CD14-positive monocyte (primary cell): Measurements from ENCODE around the gene SSBP2. TPM values are rescaled to one million over a fixed set of nuclear protein-coding genes. Genes with fewer than 3 reads are reported as not detected.

Experiments used
- DNase-seq, 3 donors: peaks; one replicate each; pipeline ENCODE4 v3.0.0-alpha.2; 2011 to 2022
- H2AFZ ChIP-seq: 2 replicates; pipeline ENCODE4 v1.6.0; 2012; ENCODE audit warnings: mild to moderate bottlenecking, low read depth, low read length, inconsistent platforms; ENCODE audit not compliant: insufficient read depth, poor library complexity, severe bottlenecking
- H3K27ac ChIP-seq, 2 donors: 1 replicate in 1 of 2; 2 replicates in 1 of 2; pipeline ENCODE4 v1.5.1; 2012 to 2013; ENCODE audit warnings: low read length in 2 of 2, control low read depth in 1 of 2, inconsistent platforms in 1 of 2, low read depth in 1 of 2, mild to moderate bottlenecking in 1 of 2
- H3K27me3 ChIP-seq, 2 donors: one replicate each; pipeline versions ENCODE4 v1.6.0 to v1.6.1; 2011 to 2013; ENCODE audit warnings: low read length in 2 of 2; ENCODE audit not compliant: control insufficient read depth in 2 of 2, insufficient read depth in 2 of 2
- H3K36me3 ChIP-seq, 2 donors: replicated peaks in 1 of 2; 1 replicate in 1 of 2; 2 replicates in 1 of 2; pipeline versions ENCODE4 v1.5.1 to v1.6.1; 2012 to 2013; ENCODE audit warnings: low read length in 2 of 2, control low read depth in 1 of 2, inconsistent platforms in 1 of 2, mild to moderate bottlenecking in 1 of 2; ENCODE audit not compliant: insufficient read depth in 2 of 2, control insufficient read depth in 1 of 2
- H3K4me1 ChIP-seq, 2 donors: 1 replicate in 1 of 2; 2 replicates in 1 of 2; pipeline versions ENCODE4 v1.5.1 to v1.6.1; 2012 to 2013; ENCODE audit warnings: low read length in 2 of 2, control low read depth in 1 of 2, inconsistent platforms in 1 of 2, mild to moderate bottlenecking in 1 of 2, moderate library complexity in 1 of 2; ENCODE audit not compliant: insufficient read depth in 2 of 2, control insufficient read depth in 1 of 2
- H3K4me2 ChIP-seq: replicated peaks from 2 replicates; pipeline ENCODE3; 2012; ENCODE audit warnings: low read length, moderate library complexity, mild to moderate bottlenecking; ENCODE audit not compliant: poor library complexity, severe bottlenecking; ENCODE audit errors: extremely low read depth
- H3K4me3 ChIP-seq, 3 experiments: fragments of 200-600 bp in 1 of 3; sonication (generic) in 1 of 3; replicated peaks in 1 of 3; 1 replicate in 2 of 3; 2 replicates in 1 of 3; pipeline ENCODE4 v1.5.1; 2011 to 2013; ENCODE audit warnings: low read length in 3 of 3, mild to moderate bottlenecking in 3 of 3, control low read depth in 2 of 3, low read depth in 2 of 3, inconsistent platforms in 1 of 3, moderate library complexity in 1 of 3
- H3K79me2 ChIP-seq: 2 replicates; pipeline ENCODE4 v1.6.0; 2012; ENCODE audit warnings: mild to moderate bottlenecking, control low read depth, inconsistent platforms, low read length, moderate library complexity; ENCODE audit not compliant: insufficient read depth
- H3K9ac ChIP-seq: 2 replicates; pipeline ENCODE4 v1.6.0; 2017; ENCODE audit warnings: low read length, mild to moderate bottlenecking; ENCODE audit not compliant: insufficient read depth, poor library complexity, severe bottlenecking
- H3K9me3 ChIP-seq, 2 donors: replicated peaks in 1 of 2; 1 replicate in 1 of 2; 2 replicates in 1 of 2; pipeline versions ENCODE4 v1.5.1 to v1.6.1; 2012 to 2013; ENCODE audit warnings: low read length in 2 of 2, control low read depth in 1 of 2; ENCODE audit not compliant: control insufficient read depth in 1 of 2, insufficient read depth in 1 of 2
- H4K20me1 ChIP-seq: 2 replicates; pipeline ENCODE4 v1.6.0; 2012; ENCODE audit warnings: mild to moderate bottlenecking, low read length, control low read depth, moderate library complexity; ENCODE audit not compliant: insufficient read depth
- H3K27ac Mint-ChIP-seq, 7 donors: one replicate each; pipeline ENCODE4 v1.8.0; 2020; ENCODE audit warnings: mild to moderate bottlenecking in 7 of 7, mixed read lengths in 7 of 7, moderate library complexity in 6 of 7, inconsistent platforms in 2 of 7
- H3K27me3 Mint-ChIP-seq, 3 donors: one replicate each; pipeline ENCODE4 v1.8.0; 2021 to 2022; ENCODE audit warnings: low read depth in 3 of 3, mild to moderate bottlenecking in 3 of 3, mixed read lengths in 3 of 3, moderate library complexity in 3 of 3, inconsistent platforms in 1 of 3
- H3K36me3 Mint-ChIP-seq, 2 donors: one replicate each; pipeline ENCODE4 v1.8.0; 2020; ENCODE audit warnings: mixed read lengths in 2 of 2, inconsistent platforms in 1 of 2, mild to moderate bottlenecking in 1 of 2
- H3K4me1 Mint-ChIP-seq: one replicate; pipeline ENCODE4 v1.8.0; 2020; ENCODE audit warnings: mild to moderate bottlenecking, mixed read lengths
- H3K4me3 Mint-ChIP-seq, 2 donors: one replicate each; pipeline ENCODE4 v1.8.0; 2020; ENCODE audit warnings: mild to moderate bottlenecking in 2 of 2, mixed read lengths in 2 of 2, moderate library complexity in 1 of 2
- H3K9me3 Mint-ChIP-seq, 7 donors: one replicate each; pipeline ENCODE4 v1.8.0; 2020 to 2022; ENCODE audit warnings: mixed read lengths in 7 of 7, mild to moderate bottlenecking in 6 of 7, moderate library complexity in 6 of 7, inconsistent platforms in 2 of 7
- WGBS: methylation state at CpG from one replicate; pipeline ENCODE4 v1.1.5; 2013; ENCODE audit warnings: missing lambda C conversion rate; ENCODE audit not compliant: insufficient coverage; 5-methylcytosine and 5-hydroxymethylcytosine counted together
- intact Hi-C, 2 donors: fragments of 100-400 bp; cut with micrococcal nuclease; formaldehyde crosslinking; loops; one replicate each; pipeline versions ENCODE4 v1.15.0 to v1.15.1; 2023
- polyA plus RNA-seq, 3 donors: library from polyadenylated mRNA; depleted of rRNA in 1 of 3; unstranded in 2 of 3; stranded (reverse) in 1 of 3; fragments of 300-500 nt in 2 of 3; fragments of >200 nt in 1 of 3; fragmentation: Illumina TruSeq in 2 of 3; gene quantifications; 1 replicate in 2 of 3; 2 replicates in 1 of 3; pipeline ENCODE4 v1.2.3, GENCODE V29; 2012 to 2021
- TF ChIP-seq, protein P1 (sequence below): fragments of 200-600 bp; IDR thresholded peaks from one replicate; pipeline ENCODE4 v1.8.0; 2022; ENCODE audit warnings: antibody characterized with exemption, mild to moderate bottlenecking

SSBP2 gene
- polyA plus RNA-seq, 3 donors, result 29.1 to 55.2 (median 53.4) TPM

DNA sequence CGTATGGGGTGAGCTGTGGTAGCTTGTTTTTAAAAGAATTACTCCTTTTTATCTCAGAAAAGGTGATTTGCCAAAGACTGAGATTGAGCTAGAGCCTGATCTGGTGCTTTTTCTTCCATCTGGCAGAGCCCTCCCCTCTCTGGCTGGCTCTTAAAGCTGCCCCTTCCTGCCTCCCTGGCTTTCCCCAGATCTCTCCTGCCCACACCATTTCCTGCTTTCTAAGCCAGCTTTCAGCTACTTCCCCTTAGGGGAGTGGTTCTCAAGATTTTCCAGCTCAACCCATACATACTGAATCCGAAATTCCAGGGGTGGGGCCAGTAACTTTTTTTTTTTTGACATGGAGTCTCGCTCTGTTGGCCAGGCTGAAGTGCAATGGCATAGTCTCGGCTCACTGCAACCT lies 352.2 kb downstream of the SSBP2 start:
- DNase-seq, result no peak
- H3K9me3 Mint-ChIP-seq, result peaks cover 4 to 15% (median 8%) of the 10 kb centered on the region in 7 donors
- no peak overlapping the region for H3K27ac ChIP-seq
- H3K4me3 ChIP-seq, result no peak overlapping the region
- H3K27me3 ChIP-seq, result peaks cover 24 to 36% of the 10 kb centered on the region in 2 donors
- H3K4me2 ChIP-seq, result no peak overlapping the region
- peaks cover 18 to 40% (median 24%) of the 10 kb centered on the region in 3 donors for H3K27me3 Mint-ChIP-seq
- H3K4me3 Mint-ChIP-seq, result no peak overlapping the region
- no peak overlapping the region for H3K27ac Mint-ChIP-seq
- H3K4me1 ChIP-seq, result peaks cover 5 to 6% of the 10 kb centered on the region in 2 donors
- peaks cover 14% of the 10 kb centered on the region for H3K4me1 Mint-ChIP-seq
- no peaks in the 10 kb centered on the region for H3K36me3 ChIP-seq
- intact Hi-C loops, result no loop called here
- H2AFZ ChIP-seq, result no peak overlapping the region
- peaks cover 0 to 3% of the 10 kb centered on the region in 2 donors for H3K36me3 Mint-ChIP-seq
- H4K20me1 ChIP-seq, result no peaks in the 10 kb centered on the region
- WGBS, result 100% methylated on average over 1 of the region's 4 CpGs
- TF ChIP-seq, protein P1, sequence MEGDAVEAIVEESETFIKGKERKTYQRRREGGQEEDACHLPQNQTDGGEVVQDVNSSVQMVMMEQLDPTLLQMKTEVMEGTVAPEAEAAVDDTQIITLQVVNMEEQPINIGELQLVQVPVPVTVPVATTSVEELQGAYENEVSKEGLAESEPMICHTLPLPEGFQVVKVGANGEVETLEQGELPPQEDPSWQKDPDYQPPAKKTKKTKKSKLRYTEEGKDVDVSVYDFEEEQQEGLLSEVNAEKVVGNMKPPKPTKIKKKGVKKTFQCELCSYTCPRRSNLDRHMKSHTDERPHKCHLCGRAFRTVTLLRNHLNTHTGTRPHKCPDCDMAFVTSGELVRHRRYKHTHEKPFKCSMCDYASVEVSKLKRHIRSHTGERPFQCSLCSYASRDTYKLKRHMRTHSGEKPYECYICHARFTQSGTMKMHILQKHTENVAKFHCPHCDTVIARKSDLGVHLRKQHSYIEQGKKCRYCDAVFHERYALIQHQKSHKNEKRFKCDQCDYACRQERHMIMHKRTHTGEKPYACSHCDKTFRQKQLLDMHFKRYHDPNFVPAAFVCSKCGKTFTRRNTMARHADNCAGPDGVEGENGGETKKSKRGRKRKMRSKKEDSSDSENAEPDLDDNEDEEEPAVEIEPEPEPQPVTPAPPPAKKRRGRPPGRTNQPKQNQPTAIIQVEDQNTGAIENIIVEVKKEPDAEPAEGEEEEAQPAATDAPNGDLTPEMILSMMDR, result no peak
- H3K9me3 ChIP-seq, result peaks cover 7 to 8% of the 10 kb centered on the region in 2 donors
- no peak overlapping the region for H3K9ac ChIP-seq
- H3K79me2 ChIP-seq, result no peaks in the 10 kb centered on the region

DNA sequence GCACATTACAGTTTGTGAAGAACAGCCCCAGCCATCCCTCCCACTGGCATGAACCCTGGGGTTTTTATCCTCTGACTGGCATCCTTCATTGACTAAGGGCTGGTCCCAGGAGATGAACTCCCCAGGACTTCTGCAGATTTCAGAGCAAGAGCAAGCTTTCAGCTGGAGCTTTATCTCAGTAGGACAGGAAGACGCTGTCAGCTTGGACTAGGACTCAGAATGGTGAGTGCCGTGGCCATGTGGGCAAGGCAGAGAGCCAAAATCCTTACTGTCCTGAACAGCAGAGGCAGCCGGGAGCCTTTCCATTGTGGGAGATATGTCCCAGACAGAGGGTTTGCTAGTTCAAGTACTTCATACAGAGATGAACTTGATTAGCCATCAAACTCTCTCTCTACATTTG lies 353.7 kb downstream of the SSBP2 start:
- Mint-ChIP-seq H3K4me1 (peaks cover 18% of the 10 kb centered on the region), H3K4me3 (no peak overlapping the region), H3K9me3 (peaks cover 4 to 18% (median 13%) of the 10 kb centered on the region in 7 donors), H3K27ac (no peak overlapping the region), H3K36me3 (peaks cover 0 to 3% of the 10 kb centered on the region in 2 donors), H3K27me3 (peaks cover 29 to 51% (median 33%) of the 10 kb centered on the region in 3 donors)
- TF ChIP-seq, protein P1, result no peak
- intact Hi-C loops, result no loop called here
- Histone ChIP-seq H3K27me3 (peaks cover 36 to 51% of the 10 kb centered on the region in 2 donors), H3K4me1 (peaks cover 5 to 9% of the 10 kb centered on the region in 2 donors), H2AFZ (no peak overlapping the region), H4K20me1 (no peaks in the 10 kb centered on the region), H3K9ac (no peak overlapping the region), H3K36me3 (no peaks in the 10 kb centered on the region), H3K4me2 (no peak overlapping the region), H3K9me3 (peaks cover 7 to 8% of the 10 kb centered on the region in 2 donors), H3K4me3 (no peak overlapping the region), H3K27ac (no peak overlapping the region), H3K79me2 (no peaks in the 10 kb centered on the region)
- no peak for DNase-seq
- WGBS, result 5% methylated on average over 2 of the region's 3 CpGs
